HL-60 (cell line): ENCODE data around the gene TUBB2B.
"Not testable (repeated sequence)": the region's sequence is repeated elsewhere in the genome, so short reads cannot be mapped to it uniquely, and the experiment has no call there.

Source experiments
- DNase-seq, 2 experiments: peaks; one replicate each; pipeline ENCODE4 v3.0.0-alpha.2; 2010 to 2020; ENCODE audit warnings: low read depth in 1 of 2, low spot score in 1 of 2
- H3K27ac ChIP-seq: fragments of 250-450 bp; sonication (Bioruptor Pico); replicated peaks from 2 replicates; pipeline ENCODE4 v1.5.1; 2020; ENCODE audit warnings: mild to moderate bottlenecking, moderate library complexity
- H3K27me3 ChIP-seq: fragments of 250-450 bp; sonication (Bioruptor Pico); 2 replicates; pipeline ENCODE4 v1.5.1; 2021; ENCODE audit warnings: mild to moderate bottlenecking, moderate library complexity; ENCODE audit not compliant: insufficient read depth, poor library complexity, severe bottlenecking
- H3K4me3 ChIP-seq: replicated peaks from 2 replicates; pipeline ENCODE4 v1.5.1; 2011; ENCODE audit warnings: mild to moderate bottlenecking, control low read depth, low read length; ENCODE audit not compliant: insufficient read depth
- GABPA ChIP-seq: IDR thresholded peaks from 2 replicates; pipeline ENCODE4 v1.6.1; 2012; ENCODE audit warnings: low read depth
- POLR2AphosphoS5 ChIP-seq: IDR thresholded peaks from 2 replicates; pipeline ENCODE4 v1.6.1; 2012; ENCODE audit warnings: low read depth
- SPI1 ChIP-seq: IDR thresholded peaks from 2 replicates; pipeline ENCODE4 v1.6.1; 2012; ENCODE audit warnings: low read depth, mild to moderate bottlenecking, borderline replicate concordance
- TF ChIP-seq, protein P1 (sequence below): IDR thresholded peaks from 2 replicates; pipeline ENCODE4 v1.6.1; 2012; ENCODE audit warnings: low read depth; ENCODE audit not compliant: insufficient replicate concordance
- TF ChIP-seq, protein P2 (sequence below): IDR thresholded peaks from one replicate; pipeline ENCODE4 v1.5.1; 2011; ENCODE audit warnings: low read length, control low read depth, inconsistent platforms; ENCODE audit not compliant: insufficient read depth

TUBB2B gene

DNA sequence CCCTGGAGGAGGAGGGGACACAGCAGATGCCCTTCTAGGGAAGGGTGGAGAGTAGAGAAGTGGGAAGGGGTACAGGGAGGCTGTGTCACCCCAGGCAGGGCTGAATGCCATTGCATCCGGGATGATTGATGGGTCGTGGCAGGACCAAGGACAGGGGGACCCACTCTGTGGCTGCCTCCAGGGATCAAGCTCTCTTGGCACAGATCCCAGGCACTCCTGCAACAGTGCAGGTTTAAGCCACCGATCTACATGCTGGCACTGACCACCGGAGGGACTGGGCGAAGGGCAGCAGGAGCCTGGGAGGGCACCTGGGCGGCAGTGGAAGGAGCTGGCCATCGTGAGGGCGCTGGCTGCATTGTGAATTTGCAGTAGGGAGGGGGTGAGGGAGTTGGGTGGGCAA is 47.5 kb downstream of the TUBB2B start:
- H3K4me3 ChIP-seq, H3K27ac ChIP-seq, DNase-seq, H3K27me3 ChIP-seq: not testable (repeated sequence)
- TF ChIP-seq, protein P1, sequence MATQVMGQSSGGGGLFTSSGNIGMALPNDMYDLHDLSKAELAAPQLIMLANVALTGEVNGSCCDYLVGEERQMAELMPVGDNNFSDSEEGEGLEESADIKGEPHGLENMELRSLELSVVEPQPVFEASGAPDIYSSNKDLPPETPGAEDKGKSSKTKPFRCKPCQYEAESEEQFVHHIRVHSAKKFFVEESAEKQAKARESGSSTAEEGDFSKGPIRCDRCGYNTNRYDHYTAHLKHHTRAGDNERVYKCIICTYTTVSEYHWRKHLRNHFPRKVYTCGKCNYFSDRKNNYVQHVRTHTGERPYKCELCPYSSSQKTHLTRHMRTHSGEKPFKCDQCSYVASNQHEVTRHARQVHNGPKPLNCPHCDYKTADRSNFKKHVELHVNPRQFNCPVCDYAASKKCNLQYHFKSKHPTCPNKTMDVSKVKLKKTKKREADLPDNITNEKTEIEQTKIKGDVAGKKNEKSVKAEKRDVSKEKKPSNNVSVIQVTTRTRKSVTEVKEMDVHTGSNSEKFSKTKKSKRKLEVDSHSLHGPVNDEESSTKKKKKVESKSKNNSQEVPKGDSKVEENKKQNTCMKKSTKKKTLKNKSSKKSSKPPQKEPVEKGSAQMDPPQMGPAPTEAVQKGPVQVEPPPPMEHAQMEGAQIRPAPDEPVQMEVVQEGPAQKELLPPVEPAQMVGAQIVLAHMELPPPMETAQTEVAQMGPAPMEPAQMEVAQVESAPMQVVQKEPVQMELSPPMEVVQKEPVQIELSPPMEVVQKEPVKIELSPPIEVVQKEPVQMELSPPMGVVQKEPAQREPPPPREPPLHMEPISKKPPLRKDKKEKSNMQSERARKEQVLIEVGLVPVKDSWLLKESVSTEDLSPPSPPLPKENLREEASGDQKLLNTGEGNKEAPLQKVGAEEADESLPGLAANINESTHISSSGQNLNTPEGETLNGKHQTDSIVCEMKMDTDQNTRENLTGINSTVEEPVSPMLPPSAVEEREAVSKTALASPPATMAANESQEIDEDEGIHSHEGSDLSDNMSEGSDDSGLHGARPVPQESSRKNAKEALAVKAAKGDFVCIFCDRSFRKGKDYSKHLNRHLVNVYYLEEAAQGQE, result peak; percentile 72

DNA sequence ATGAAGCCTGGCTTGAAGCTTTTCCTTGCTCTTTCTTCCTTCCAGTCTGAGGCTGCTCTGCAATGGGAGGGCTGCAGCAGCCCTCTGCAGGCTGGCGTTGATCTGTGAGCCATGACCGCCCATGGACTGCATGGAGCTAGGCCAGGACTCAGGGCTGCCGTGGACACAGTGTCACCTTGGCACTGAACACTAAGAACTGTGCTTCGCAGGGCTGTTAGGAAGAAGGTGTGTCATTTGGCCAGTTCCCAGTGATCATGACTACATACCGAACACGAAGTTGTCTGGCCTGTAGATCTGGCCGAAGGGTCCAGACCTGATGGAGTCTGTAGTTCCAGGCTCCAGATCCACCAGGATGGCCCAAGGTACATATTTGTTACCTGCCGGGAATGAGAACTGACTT is 48.8 kb downstream of the TUBB2B start:
- H3K4me3 ChIP-seq, result not testable (repeated sequence)

DNA sequence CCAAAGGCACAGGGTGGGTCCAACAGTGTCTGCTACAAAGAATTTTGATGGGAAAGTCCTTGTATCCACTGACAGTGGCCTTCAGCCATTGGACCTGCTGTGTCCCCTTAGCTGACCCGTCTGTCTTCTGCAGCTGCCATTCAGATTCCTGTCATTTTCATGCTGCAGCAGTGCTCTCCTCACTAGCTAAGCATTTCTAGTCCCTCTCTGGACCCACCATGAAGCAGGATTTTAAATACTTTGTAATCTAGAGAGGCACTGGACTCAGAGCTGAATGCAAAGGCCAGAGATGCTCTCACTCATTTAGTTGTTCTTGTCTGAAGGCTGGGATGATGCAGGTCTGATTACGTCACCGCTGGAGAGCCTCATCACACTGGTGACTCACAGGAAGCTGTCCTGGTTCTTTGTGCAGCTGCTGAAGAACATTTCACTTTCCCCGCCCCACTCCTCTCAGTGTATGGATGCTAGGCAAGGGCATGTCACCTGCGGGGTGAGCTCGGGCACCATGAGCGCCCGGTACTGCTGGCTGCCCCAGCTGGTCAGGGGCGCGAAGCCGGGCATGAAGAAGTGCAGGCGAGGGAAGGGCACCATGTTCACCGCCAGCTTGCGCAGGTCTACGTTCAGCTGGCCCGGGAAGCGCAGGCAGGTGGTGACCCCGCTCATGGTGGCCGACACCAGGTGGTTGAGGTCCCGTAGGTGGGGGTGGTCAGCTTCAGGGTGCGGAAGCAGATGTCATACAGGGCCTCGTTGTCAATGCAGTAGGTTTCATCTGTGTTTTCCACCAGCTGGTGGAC is 50.7 kb downstream of the TUBB2B start:
- H3K27ac ChIP-seq, result no peak overlapping the region
- DNase-seq, result peak; percentile 63 to 68
- TF ChIP-seq, protein P1, result no peak
- TF ChIP-seq POLR2AphosphoS5, result no peak
- TF ChIP-seq SPI1, result no peak
- TF ChIP-seq, protein P2, sequence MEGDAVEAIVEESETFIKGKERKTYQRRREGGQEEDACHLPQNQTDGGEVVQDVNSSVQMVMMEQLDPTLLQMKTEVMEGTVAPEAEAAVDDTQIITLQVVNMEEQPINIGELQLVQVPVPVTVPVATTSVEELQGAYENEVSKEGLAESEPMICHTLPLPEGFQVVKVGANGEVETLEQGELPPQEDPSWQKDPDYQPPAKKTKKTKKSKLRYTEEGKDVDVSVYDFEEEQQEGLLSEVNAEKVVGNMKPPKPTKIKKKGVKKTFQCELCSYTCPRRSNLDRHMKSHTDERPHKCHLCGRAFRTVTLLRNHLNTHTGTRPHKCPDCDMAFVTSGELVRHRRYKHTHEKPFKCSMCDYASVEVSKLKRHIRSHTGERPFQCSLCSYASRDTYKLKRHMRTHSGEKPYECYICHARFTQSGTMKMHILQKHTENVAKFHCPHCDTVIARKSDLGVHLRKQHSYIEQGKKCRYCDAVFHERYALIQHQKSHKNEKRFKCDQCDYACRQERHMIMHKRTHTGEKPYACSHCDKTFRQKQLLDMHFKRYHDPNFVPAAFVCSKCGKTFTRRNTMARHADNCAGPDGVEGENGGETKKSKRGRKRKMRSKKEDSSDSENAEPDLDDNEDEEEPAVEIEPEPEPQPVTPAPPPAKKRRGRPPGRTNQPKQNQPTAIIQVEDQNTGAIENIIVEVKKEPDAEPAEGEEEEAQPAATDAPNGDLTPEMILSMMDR, result no peak
- no peak for TF ChIP-seq GABPA
- H3K4me3 ChIP-seq, result no peak overlapping the region
- no peaks in the 10 kb centered on the region for H3K27me3 ChIP-seq

More for the DNA sequence above, 48.8 kb downstream of the TUBB2B start:
- H3K27me3 ChIP-seq, DNase-seq, H3K27ac ChIP-seq: not testable (repeated sequence)

DNA sequence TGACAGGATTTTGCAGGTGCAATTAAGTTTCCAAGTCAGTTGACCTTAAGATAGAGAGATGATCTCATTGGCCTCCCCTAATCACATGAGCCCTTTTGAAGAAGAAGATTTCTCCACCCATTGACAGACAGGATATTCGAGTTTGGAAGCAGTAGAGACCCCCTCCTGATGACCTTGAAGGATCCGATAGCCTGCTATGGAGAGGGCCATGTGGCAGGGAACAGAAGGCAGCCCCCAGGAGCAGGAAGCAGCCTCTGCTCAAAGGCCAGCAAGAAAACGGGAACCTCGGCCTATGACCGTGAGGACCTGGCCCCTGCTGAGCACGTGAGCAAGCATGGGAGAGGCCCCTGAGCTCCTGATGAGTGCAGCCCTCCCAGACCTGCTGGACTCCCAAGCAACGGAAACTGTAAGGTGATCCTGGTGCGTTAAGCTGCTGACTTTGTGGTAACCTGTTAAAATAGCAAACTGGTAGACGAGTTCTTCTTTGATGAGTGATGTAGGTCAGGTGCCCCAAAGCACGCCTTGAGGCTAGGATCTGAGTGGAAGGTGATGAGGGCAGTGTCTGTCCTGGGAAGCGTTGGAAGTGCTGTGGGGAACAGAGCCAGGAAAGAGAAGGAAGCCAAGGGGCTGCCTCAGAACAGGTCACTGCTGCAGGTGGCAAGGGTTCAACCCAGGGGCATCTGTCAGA is 51.6 kb downstream of the TUBB2B start:
- DNase-seq, result no peak

More for the DNA sequence above, 51.6 kb downstream of the TUBB2B start:
- H3K27ac ChIP-seq, result no peak overlapping the region
- TF ChIP-seq SPI1 (no peak), POLR2AphosphoS5 (no peak), GABPA (no peak)
- TF ChIP-seq, protein P1, result no peak
- TF ChIP-seq, protein P2, result no peak
- H3K27me3 ChIP-seq, result no peaks in the 10 kb centered on the region
- H3K4me3 ChIP-seq, result no peak overlapping the region
